Activated CD8-positive, alpha-beta memory T cell treated with anti-CD3 and anti-CD28 coated beads for 48 hours (primary cell): Measurements from ENCODE around the gene ABCG2.

Experiments used
- DNase-seq, 3 experiments: peaks; one replicate each; pipeline ENCODE4 v3.0.0-alpha.2; 2020; ENCODE audit warnings: low read depth in 2 of 3, low spot score in 2 of 3

ABCG2 gene

GRCh38 chr4:88075336-88075735, 83.1 kb downstream of the ABCG2 start:
- DNase-seq = no peak

DNA sequence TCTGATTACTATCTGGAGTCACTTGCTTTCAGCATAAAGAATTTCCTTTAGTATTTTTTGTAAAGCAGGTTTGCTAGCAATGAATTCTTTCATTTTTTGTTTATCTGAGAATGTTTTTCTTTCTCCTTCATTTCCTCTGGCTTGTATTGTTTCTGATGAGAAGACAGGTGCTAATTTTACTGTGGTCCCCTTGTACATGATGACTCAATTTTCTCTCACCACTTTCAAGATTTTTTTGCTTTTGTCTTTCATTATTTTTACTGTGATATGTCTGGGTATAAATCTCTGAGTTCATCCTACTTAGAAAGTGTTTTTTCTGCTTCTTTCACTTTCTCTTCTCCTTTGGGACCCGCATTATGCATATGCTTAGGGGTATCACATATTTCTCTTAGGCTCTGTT, 88.4 kb downstream of the ABCG2 start:
- DNase-seq = no peak

- no peak for DNase-seq
Observed at GRCh38 chr4:88064410-88064809, 94.0 kb downstream of the ABCG2 start.

- no peak for DNase-seq
Observed at GRCh38 chr4:88063634-88064296, 94.7 kb downstream of the ABCG2 start.

DNA sequence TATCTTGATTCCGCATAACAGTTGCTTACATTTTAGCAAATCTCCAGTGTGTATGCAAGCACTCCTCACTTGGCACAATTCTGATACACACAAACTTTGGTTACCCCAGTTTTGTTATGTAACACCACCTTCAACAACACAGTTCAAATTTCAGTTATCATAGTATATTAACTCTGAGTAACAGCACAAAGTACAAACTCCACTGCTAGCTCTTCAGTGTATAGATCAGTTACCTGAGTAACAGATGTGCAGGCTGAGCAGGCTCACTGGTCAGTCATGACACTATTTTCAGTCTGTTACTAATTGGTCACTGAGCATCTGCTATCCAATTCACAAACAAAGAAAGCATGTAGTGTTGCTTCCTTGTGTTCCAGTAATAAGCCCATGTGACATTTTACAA, 95.6 kb downstream of the ABCG2 start:
- no peak for DNase-seq

DNA sequence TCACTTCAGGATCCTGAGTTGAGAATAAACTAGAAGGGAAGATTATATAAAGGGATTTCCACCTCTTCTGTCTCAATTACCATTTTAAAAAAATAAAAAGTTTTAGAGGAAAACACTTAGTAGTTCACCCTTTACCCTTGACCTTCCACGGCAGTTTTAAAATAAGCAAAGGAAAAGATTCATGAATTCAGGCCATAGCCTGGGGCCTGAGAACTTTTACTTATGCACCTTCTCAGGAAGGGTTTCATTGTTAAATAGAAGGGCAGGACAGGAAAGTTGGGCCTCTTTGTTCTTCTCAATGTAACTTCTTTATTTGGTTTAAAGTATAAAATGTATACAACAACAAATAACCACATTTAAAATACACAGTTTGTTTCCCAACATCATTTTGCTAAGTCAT, 96.1 kb downstream of the ABCG2 start:
- DNase-seq = no peak

GRCh38 chr4:88060431-88060830, 98.0 kb downstream of the ABCG2 start:
- DNase-seq = no peak

GRCh38 chr4:88059766-88060165, 98.7 kb downstream of the ABCG2 start:
- no peak for DNase-seq

DNA sequence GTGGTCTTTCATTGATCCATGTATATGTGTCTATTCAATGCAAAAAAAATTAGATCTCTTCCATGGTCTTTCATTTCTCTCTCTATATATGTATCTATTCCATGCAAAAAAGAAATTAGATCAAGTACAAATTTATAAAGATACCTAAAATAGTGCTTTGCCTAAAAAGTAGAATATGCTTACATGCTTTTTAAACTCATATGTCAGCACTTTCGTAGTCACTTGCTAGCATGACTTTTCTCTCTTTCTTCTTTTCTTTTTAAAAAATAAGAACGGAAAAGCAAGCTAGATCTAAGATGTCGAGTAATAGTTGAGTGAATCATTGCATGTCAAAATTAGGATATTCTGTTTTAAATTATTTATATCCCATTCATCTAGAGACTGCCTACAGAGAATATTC, 100.1 kb downstream of the ABCG2 start:
- no peak for DNase-seq

DNA sequence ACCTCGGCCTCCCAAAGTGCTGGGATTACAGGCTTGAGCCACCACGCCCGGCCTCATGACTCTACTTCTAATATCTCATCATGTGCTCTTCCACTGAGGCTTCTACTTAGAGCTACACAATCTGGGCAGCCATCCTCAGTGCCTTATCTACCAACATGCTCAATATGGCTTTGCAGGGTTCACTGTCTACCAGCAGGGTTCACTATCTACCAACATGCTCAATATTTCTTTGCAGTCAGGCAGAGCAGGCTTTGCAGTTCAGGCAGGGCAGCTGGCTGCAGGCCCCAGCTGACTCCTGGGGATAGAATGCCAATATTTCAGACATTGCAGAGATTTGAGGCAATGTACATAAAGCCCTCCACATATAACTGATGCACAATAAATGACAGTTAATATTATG, 103.5 kb downstream of the ABCG2 start:
- DNase-seq = no peak

GRCh38 chr4:88054229-88054628, 104.2 kb downstream of the ABCG2 start:
- DNase-seq = no peak

DNA sequence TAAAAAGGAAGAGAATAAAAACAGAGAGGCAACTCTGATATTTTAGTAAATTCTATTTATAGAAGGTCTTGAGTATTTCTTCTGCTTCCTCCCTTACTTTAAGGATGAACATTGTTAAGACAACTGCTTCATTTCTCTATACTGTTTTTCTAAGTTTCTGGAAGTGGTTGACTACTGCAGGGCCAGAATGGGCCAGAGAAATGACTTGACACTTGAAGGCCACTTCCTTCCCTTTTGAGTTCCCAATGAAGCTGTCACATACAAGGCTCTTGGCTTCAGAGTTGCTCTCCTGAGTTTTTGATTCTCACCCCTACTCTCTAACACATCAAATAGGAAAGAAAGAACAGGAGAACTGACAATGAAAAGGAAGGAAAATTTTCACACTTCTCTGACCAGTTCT, 113.4 kb downstream of the ABCG2 start:
- DNase-seq = no peak

DNA sequence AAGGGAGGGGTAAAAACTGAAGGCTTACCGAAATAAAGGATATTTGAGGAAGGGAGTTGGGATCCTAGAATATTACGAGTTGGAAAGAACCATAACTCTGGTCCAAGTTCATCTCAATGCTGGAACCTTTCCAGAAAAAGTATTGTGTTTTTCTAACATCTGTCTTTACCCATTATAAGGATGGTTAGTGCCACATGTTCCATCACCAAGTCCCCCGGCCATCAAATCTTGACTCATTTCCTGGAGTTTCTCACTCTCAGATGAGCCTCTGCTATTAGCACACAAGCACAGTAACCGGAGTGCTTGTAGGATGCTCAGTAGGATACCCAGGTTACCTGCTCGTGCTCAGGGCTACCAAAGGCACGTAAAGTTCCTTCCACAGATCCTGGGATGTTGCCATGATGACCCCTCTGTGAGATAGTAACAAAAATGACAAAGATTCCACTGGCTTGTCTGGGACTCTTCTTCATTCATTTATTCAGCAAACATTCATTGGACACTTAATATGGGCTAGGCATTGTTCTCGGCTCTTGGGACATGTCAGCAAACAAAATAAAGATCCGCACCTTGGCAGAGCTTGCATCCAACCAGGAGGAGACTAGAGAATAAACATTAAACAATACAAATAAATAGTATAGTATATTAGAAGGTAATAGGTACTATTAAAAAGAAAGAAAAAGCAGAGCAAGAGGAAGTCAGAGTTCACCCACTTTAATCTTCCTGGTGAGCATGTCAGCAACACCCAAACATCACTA, 114.7 kb downstream of the ABCG2 start:
- DNase-seq = no peak

- DNase-seq = no peak
Observed at GRCh38 chr4:88043001-88043400, 115.4 kb downstream of the ABCG2 start.

GRCh38 chr4:88041626-88042025, 116.8 kb downstream of the ABCG2 start:
- no peak for DNase-seq

GRCh38 chr4:88040707-88041106, 117.7 kb downstream of the ABCG2 start:
- DNase-seq = no peak
